ENCODE data around the gene PARP12. TPM values are rescaled to one million over a fixed set of nuclear protein-coding genes. Genes with fewer than 3 reads are reported as not detected.

Gene PARP12
- total and polyA plus RNA-seq, 9 of the 15 experiments (the other 6 are each of a cell fraction or from before 2014, with no cell fraction given): 4.6 to 40.4 (median 23.5) TPM

DNA sequence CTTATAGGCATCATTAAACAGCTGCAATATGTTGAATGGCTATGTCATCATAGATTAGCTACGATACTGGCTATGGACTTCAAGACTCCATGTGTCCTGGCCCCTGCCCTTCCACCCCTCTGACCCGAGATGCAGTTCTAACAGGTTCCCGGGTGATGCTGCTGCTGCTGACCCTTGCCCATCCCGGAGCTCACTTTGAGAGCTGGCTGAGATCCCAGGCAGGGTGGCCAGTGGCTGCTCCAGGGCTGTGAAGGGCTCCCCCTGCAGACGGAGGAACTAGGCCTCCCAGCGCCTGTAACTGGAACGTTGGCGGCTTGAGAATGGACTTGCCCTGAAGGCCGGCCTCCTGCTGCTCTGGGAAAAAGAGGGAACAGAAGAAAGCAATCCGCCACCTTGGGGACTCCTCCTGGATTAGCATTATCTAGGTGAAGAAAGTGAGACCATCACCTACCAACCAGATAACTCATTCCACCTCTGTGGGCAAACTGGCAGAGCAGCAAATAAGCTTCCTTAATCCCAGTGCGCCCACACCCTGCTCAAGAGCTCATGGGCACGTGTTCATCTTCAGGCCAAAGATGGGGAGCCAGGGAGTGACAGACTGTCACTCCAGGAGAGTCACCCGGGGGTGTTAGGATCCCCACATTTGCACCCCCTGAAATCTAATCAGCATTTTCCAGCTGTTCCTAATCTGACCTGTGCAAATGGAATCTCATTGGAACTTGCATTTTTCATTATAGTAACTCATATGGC lies 56.8 kb downstream of the PARP12 start (continued):
- TF ChIP-seq SOX6 (IDR thresholded peaks at IDR 0.05): 0 out of 2 replicates have a peak, but pooled peaks have one; percentile 6
- TF ChIP-seq, protein P1, sequence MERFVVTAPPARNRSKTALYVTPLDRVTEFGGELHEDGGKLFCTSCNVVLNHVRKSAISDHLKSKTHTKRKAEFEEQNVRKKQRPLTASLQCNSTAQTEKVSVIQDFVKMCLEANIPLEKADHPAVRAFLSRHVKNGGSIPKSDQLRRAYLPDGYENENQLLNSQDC (CRISPR knock-in tag; IDR thresholded peaks at IDR 0.05): no peak
- no peak for TF ChIP-seq NRF1 (conservative IDR thresholded peaks at IDR 0.05 in 1 of 2, IDR thresholded peaks at IDR 0.05 in 1 of 2)
- TF ChIP-seq KDM1A (IDR thresholded peaks at IDR 0.05): peak in 1 of 2 experiments; percentile 13; a peak in 1 of 4 replicates
- no peak for TF ChIP-seq ESRRA (IDR thresholded peaks at IDR 0.05; ENCODE audit: borderline replicate concordance, low read depth)
- no peak for TF ChIP-seq PURB (CRISPR knock-in tag; IDR thresholded peaks at IDR 0.05; ENCODE audit: low read depth)
- TF ChIP-seq ZNF668 (CRISPR knock-in tag; IDR thresholded peaks at IDR 0.05): no peak
- peak; percentile 68 for TF ChIP-seq REST (IDR thresholded peaks at IDR 0.05; ENCODE audit: borderline replicate concordance)
- TF ChIP-seq REST (CRISPR knock-in tag; IDR thresholded peaks at IDR 0.05; ENCODE audit: low read depth): no peak
- no peak for TF ChIP-seq ZNF77 (CRISPR knock-in tag; IDR thresholded peaks at IDR 0.05)
- TF ChIP-seq YBX1 (IDR thresholded peaks at IDR 0.05): no peak
- TF ChIP-seq, protein P2, sequence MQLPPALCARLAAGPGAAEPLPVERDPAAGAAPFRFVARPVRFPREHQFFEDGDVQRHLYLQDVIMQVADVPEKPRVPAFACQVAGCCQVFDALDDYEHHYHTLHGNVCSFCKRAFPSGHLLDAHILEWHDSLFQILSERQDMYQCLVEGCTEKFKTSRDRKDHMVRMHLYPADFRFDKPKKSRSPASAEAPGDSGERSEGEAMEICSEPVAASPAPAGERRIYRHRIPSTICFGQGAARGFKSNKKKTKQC (CRISPR knock-in tag; IDR thresholded peaks at IDR 0.05): no peak
- no peak for TF ChIP-seq RNF219 (CRISPR knock-in tag; IDR thresholded peaks at IDR 0.05)
- no peak for TF ChIP-seq TFAM (CRISPR knock-in tag; conservative IDR thresholded peaks at IDR 0.05)

Data from K562 (cell line).